Esophagus muscularis mucosa (tissue), 4 donors: Measurements from ENCODE around the gene LCP2.

Experiments
- EP300 ChIP-seq: sonication (generic); formaldehyde crosslinking; IDR thresholded peaks from one replicate; pipeline ENCODE4 v1.6.1; 2017; ENCODE audit warnings: antibody characterized with exemption
- POLR2A ChIP-seq: fragments of 450-650 bp; IDR thresholded peaks from one replicate; pipeline ENCODE4 v1.6.1; 2017; ENCODE audit warnings: antibody characterized with exemption, moderate library complexity, mild to moderate bottlenecking, low read depth
- TF ChIP-seq, protein P1 (sequence below), 3 experiments: fragments of 200-600 bp in 2 of 3; fragments of 450-650 bp in 1 of 3; sonication (generic) in 2 of 3; IDR thresholded peaks; one replicate each; pipeline ENCODE4 v1.5.1; 2017 to 2019; ENCODE audit warnings: antibody characterized with exemption in 3 of 3, mild to moderate bottlenecking in 2 of 3, moderate library complexity in 1 of 3

GRCh38 chr5:170305016-170305645 lies 7.6 kb upstream of the LCP2 start:
- TF ChIP-seq, protein P1, sequence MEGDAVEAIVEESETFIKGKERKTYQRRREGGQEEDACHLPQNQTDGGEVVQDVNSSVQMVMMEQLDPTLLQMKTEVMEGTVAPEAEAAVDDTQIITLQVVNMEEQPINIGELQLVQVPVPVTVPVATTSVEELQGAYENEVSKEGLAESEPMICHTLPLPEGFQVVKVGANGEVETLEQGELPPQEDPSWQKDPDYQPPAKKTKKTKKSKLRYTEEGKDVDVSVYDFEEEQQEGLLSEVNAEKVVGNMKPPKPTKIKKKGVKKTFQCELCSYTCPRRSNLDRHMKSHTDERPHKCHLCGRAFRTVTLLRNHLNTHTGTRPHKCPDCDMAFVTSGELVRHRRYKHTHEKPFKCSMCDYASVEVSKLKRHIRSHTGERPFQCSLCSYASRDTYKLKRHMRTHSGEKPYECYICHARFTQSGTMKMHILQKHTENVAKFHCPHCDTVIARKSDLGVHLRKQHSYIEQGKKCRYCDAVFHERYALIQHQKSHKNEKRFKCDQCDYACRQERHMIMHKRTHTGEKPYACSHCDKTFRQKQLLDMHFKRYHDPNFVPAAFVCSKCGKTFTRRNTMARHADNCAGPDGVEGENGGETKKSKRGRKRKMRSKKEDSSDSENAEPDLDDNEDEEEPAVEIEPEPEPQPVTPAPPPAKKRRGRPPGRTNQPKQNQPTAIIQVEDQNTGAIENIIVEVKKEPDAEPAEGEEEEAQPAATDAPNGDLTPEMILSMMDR (IDR thresholded peaks at IDR 0.05), result no peak
- TF ChIP-seq POLR2A, result no peak
- TF ChIP-seq EP300, result no peak
